ENCODE measurements around the gene CHCHD4.
A peak's percentile ranks its signal among the peaks of the same experiment; 100 is the strongest.
"Not testable (repeated sequence)": the region's sequence is repeated elsewhere in the genome, so short reads cannot be mapped to it uniquely, and the experiment has no call there.

CHCHD4 gene

DNA sequence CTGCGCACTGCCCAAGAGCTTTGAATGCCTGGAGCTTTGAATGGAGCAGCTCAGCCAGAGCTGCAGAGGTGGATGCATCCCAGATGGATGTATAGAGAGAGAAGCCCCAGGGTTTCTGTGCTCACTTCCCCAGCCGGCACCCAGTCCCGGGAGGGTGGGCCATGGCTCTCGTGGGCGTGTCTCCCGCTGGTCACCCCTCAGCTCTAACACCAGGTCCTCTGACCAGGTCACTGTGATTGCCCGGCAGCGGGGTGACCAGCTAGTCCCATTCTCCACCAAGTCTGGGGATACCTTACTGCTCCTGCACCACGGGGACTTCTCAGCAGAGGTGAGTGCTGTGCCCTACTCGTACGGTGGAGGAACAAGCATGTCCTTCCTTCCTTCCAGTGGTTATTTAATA is 10.9 kb upstream of the CHCHD4 start:
- DNase-seq (ENCODE audit: low read depth in 2 of 2): no peak

DNA sequence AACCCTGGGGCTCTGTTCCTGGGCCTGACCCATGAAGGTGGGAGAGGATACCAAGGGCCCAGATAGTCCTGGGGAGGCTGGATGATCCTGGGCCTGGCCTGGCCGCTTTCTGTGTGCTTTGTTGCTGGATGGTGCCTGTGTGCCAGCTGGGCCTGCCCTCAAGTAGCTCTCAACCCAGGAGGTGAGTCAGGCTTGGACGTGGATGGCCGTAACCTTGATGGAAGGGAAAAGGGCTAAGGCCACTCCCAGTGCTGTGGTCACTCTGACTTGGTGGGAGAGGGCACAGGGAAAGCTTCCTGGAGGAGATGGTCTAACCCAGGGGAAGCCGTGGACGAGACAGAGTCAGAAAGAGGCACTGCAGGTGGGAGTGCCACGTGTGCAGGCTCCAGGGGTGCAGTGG is 9.6 kb upstream of the CHCHD4 start:
- DNase-seq (ENCODE audit: low read depth in 2 of 2): no peak

DNA sequence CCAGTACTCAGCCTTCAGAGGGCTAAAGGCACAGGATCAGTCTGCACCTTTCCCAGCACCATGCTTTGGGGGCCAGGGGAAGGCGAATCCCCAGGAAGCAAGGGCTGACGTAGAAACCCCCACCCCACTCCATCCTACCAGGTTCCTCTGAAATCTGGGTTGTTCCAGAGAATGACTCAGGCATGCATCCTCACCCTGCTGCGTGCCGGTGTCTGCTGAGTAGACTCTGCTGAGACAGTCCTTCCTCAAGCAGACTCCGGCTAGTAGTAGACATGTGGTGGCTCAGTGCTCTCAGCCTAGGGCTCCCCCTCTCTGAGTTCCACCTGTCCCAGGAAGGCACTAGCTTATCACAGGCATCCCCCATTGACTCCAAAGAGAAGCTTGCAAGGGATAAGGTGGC is 9.2 kb upstream of the CHCHD4 start:
- no peak for DNase-seq (ENCODE audit: low read depth in 2 of 2)

DNA sequence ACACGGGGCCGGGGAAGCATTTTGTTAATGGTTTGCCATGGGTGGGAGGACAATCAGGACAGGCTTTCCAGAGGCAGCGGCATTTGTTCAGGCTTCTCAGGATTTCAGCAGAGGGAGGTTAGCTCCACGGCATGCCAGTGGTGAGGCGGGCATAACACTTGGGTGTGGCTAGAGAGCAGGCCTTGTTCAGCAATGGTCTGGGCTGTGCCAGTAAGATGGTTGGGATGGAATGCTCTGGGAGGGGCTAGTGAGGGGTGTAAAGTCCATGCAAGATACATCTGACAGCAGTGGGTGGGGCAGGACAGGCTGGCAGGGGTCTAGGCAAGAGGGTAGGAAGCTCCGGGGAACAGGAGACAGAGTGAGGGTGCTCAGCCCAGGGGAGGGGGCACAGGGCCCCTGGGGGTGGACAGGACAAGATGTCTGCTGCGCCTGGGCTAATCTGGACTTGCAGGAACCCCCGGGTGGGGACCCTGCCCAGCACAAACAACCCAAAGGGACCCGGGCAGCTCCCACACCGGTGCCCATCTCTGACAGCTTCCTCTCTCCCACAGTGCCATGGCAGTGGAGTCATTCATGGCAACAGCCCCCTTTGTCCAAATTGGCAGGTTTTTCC is 8.6 kb upstream of the CHCHD4 start:
- DNase-seq (ENCODE audit: low read depth in 2 of 2): no peak

DNA sequence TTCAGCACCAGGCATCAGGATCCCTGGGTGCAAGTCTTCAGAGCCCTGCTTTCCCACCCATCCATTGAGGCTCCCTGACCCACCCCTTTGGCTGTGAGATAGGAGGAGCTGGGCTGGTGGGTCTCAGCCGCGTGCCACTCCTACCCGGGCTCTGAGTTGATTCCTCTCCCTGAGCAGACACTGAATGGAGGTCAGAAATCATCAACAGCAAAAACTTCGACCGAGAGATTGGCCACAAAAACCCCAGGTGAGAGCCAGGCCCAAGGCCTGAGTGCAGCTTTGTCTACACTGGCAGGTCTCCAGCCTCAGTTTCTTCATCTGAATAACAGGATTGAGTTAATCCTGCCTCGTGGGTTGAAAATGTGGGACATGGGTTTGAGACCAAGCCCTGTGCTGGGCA is 8.0 kb upstream of the CHCHD4 start:
- no peak for DNase-seq (ENCODE audit: low read depth in 2 of 2)

DNA sequence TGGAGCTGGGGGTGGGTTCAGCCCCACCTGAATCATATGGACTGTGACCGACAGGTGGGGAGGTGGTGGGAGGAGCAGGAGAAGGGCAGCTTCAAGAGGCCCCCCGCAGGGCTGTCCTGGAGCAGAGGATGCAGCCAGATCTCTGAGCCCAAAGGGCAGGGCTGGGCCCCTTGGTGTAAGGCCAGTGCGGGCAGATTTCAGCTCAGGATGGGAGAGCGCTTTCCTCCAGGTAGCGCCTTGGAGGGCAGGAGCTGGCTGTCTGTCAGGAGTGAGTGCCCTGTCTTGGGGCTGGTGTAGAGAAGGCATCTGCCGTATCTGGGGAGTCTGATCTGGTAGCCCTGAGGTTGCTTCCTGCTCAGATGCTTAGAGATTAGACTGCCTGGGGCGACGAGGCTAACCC is 7.5 kb upstream of the CHCHD4 start:
- no peak for DNase-seq (ENCODE audit: low read depth in 2 of 2)

DNA sequence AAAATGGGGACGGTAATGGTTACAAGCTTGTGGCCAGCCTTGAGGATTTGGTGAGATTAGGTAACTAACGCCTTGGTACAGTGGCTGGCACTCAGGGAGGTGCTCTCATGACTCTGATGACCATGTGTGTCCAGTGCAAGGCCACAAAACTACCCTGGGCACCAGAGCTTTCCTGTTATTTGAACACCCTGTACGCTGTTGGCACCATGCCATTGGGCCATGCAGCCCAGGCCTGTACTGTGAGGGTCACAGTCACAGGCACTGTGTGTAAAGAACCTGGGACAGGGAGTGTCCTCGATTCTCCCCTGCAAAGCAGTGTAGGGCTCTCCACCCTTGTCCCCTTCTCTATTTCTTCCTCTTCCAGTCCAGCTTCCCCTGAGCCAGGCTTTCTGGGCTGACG is 6.5 kb upstream of the CHCHD4 start:
- DNase-seq (ENCODE audit: low read depth in 2 of 2): no peak

DNA sequence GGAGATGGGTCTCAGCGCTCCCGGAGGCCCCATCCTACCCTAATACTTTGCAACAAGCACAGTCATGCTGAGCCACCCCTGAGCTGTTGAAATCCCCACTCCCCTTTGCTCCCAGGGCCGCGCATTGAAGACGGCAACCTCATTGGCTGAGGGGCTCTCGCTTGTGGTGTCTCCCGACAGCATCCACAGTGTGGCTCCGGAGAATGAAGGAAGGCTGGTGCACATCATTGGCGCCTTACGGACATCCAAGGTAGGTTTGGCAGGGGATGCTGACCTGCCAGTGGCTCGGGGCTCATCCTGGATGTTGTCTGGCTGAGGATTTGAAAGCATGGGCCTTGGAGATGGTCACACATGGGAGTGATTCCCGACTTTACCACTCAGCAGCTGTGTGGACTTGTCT is 6.0 kb upstream of the CHCHD4 start:
- no peak for DNase-seq (ENCODE audit: low read depth in 2 of 2)

DNA sequence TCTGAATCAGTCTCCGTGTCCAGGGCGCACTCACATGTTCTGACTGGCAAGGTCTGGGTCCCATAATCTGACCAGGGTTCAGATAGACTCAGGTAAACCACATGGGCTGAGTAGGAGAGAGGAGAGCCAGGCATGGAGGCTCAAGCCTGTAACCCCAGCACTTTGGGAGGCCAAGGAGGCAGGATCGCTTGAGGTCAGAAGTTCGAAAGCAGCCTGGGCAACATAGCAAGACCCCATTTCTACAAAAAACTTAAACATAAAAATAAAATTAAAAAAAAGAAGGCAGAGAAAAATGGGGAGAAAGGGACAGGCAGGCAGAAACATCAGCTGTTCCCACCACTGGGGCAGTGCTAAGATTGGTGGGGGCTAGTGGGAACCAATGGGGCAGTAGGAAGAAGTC is 5.6 kb upstream of the CHCHD4 start:
- no peak for DNase-seq (ENCODE audit: low read depth in 2 of 2)

DNA sequence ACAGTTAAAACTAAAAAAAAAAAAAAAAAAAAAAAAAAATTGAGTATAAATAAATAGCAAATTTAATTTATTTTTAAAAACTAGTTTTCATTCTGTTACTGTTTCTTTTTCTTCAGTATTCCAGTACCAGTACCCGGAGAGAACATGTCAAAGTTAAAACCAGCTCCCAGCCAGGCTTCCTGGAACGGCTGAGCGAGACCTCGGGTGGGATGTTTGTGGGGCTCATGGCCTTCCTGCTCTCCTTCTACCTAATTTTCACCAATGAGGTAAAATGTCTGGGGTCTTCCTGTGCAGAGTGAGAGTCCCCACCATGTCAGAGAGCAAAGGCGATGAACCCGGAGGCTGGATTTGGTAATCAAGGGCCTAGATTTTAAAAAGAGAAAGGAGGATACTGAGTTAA is 4.6 kb upstream of the CHCHD4 start:
- DNase-seq (ENCODE audit: low read depth in 2 of 2): no peak

DNA sequence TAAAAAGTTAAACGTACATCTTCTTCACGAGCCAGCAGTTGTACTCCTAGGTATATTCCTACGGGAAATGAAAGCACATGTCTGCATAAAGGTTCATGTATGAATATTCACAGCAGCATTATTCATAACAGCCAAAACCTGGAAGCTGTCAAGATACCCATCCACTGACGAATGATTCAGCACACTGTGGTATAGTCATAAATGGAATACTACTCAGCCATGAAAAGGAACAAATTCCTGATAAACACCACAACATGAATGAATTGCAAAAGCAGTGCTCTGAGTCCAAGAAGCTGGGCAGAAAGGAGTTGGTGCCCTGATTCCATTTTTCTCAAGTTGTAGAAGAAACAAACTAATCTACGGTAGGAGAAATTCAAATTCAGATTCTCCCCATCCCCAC is 4.1 kb upstream of the CHCHD4 start:
- DNase-seq (ENCODE audit: low read depth in 2 of 2): no peak

DNA sequence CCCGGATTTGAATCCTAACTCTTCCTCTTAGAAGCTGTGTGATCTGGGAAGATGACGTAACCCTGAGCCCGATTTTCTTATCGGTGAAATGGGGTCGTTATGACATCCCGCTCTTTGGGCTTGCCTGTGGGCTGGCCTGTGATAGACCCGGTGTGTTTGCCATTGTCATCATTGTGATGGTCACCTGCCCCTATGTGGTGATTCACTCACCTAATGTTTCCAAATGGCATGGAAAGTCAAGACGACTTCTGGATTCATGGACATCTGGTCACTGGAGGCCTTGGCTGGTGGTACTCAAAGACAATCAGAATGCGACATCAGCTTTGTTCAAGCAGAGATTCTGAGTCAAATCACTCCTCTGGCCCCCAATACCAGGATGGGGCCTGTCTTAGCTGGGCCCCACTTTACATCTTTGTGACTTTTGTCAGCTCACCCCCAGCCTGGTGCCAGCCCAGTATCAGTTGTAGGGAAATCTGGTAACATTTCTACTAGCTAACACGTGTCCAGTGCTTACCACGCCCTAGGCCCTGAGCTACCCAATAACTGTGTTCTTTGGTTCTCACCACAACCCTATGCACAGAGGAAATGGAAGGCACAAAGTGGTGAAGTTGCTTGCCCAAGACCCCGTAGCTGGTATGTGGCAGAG is 3.0 kb upstream of the CHCHD4 start:
- DNase-seq (ENCODE audit: low read depth in 2 of 2): no peak

DNA sequence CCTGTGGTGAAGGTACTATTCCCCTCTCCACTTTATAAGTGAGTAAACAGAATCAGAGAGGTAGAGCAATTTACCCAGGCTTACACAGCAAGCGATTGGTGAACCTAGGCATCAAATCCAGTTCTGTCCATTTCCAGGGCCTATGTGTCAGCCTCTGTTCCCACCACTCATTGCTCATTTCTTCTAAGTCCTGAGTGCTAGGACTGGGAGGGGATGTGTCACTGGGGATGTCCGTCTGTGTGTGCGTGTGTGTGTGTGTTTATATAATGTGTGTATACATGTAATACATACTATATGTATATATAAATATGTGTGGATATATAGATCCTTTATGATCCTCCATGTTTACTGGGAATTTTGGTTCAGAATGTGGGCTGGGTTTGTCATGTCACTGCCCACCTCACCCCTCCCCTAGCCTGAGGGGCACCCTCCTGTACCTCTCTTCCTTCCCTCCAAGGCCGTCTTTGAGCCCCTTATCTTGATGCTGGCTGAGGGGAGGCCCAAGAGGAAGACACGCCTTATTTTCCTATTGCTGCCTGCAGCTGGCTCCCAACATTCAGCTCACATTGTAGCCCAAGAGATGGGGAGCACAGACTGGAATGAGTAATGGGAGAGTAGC is 2.3 kb upstream of the CHCHD4 start:
- no peak for DNase-seq (ENCODE audit: low read depth in 2 of 2)

DNA sequence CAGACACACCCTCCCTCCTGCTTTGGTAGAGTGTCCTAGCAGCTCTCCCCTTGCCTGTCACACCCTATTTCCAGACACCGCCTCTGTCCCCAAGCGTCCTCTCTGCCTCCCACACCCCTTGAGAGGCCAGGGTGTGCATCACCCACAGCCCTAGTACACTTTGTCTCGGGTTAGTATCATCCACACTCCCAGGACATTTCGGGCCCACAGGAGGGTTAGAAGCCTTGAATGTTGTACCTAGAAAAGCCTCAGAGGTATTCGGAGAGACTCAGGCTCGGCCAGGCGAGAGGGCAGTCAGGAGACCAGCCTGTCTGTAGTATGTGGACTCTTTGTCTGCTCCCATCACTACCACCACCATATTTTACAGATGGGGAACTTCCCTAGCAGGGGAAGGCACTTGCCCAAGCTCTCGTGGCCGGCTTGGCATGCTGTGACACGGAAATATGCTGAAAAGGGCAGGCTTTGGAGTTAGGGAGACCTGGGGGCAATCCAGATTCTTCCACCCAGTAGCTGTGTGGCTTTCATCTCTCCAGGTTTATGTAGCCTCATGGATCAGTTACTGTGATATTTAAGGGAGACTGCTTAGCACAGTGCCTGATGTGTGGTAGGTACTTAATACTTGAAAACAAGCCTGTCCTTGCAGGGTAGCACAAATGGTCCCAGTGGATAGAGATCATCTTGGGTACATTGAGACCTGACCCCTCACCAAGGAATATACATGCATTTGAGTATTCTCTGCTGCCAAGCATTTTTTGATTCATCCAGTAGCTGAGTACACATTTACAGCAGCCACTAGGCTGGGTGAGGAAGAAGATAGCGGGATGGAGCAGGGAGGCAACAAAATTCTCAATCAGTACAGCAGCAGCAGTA is 1.6 kb upstream of the CHCHD4 start:
- no peak for DNase-seq (ENCODE audit: low read depth in 2 of 2)

DNA sequence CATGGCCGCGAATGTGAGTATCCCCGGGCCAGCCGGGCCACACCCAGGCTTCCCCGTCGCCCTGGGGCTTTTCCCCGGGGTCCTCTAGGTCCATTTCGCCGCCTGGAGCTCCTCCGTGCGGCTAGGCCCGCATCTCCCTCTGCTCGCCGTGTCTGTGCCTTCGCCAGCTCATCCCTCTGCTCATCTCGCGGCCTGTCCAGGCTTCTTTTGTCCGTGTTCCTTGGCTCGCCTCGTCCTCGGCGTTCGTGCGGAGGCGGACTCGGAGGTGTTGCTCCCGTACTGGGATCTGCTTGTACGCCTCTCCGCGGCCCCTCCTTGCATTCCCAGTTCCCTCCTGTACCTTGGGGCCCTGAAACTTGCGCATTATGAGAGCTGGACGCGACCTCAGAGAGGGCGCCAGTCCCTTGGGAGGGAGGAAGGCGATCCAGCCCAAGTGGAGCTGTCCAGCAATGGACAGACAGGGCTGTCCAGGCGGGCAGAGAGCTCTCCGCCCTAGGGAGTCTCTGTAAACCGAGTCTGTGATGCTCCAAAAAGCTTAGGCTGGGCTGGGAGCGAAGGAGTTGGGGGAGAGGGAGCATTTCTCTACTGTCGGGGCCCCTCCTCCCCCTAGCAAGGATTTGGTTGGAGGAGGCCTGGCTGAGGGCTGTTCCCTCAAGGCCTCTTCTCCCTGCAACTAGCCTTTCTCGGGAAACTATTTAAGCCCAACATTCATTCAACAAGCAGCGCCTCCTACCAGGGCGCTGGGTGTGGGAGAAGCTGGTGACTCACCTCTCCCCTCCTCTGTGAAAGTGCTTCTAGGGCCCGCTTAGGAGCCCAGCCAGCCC is 735 bp upstream of the CHCHD4 start:
- DNase-seq (ENCODE audit: low read depth in 2 of 2): peak; percentile 91

DNA sequence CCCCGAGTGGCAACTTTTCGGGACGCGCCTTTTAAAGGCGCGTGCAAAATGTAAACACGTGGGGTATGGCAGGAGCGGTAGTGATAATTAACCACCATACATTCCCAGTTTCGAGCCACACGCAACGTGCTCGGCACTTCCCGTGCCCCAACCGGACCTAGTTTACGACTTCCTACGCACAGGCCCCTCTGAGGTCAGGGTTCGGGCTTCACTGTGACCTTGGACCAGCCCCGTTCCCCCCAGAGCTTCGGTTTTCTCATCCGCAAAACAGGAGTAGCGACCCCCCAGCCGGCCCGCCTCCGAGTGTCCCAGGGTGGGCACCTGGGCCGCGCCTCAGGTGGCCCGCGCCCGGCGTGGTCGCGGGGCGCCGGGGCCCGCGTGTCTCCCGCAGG is 451 bp downstream of the CHCHD4 start:
- no peak for DNase-seq (ENCODE audit: low read depth in 2 of 2)

DNA sequence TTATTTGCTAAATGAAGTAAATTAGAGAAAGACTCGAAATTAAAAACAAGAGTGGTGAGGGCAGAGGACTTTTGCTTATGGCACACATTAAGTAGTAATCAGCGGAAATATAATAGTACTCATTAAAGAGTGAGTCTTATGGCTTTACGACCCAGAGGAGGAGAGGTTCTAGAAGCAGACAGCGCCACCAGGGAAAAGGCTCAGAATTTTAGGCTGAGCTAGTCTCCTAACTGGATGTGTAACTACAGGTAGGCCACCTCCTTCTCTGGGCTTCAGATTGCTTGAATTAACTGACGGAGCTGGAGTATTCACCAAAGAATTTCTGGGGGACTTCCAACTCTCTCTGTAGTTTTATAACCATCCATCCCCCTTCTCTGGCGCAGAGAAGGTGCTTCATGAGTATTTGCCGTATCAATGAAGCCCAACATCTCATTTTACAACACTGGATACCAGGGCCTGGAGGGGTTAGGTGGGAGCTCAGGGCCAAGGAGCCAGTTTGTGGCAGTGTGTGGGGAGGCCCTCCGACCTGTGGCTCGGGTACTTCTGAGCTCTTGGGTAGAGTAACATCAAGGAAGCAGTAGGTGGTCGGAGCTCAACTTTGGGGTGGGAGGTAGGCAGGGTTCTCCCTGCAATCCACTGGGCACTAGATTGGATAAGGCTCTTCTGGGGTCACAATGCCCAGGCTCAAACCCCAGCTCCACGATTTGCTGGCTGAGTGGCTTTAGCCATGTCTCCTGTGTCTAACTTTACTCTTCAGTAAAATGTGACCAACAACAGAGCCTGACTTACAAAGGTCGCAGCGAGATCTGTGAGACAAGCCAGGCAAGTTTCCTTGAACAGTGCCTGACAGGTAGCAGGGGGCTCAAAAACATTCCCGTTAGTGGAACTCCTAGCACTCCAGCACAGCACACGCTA is 1.1 kb downstream of the CHCHD4 start:
- DNase-seq (ENCODE audit: low read depth in 2 of 2): no peak

DNA sequence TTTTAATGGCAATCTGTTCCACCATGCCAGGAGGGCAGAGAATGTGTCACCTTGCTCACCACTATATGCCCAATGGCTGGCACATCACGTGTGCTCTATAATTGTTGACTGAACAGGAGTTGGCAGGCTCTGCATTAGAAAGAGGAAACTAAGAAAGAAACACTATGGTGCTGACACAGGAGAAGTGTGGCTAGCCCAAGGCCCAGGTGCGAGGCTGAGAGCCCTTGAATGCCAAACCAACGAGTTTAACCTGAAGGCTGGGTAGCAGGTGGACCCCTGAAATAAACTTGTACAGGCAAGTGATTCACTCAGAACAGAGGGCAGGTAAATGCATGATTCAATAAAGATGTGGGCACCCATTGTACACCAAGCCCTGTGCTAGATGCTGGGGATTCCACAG is 2.4 kb downstream of the CHCHD4 start:
- no peak for DNase-seq (ENCODE audit: low read depth in 2 of 2)

DNA sequence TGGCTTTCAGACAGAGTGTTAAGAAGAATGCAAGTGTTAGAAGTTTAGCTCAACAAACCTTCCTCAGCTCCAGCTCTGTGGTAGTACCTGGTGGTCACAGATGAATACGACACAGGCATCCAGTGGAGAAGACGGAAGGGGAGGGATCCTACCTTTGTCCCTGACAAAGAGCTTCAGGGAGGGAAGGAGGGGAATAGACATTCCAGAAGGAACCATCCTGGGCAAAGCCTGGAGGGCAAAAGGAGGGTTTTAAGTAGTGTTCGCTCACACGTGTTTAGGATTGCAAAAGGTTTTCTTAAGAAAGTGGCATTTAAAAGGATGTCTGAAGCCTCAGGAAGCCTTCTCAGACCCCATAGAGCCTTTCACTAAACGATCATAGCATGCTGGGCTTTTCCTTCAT is 2.8 kb downstream of the CHCHD4 start:
- DNase-seq (ENCODE audit: low read depth in 2 of 2): no peak

DNA sequence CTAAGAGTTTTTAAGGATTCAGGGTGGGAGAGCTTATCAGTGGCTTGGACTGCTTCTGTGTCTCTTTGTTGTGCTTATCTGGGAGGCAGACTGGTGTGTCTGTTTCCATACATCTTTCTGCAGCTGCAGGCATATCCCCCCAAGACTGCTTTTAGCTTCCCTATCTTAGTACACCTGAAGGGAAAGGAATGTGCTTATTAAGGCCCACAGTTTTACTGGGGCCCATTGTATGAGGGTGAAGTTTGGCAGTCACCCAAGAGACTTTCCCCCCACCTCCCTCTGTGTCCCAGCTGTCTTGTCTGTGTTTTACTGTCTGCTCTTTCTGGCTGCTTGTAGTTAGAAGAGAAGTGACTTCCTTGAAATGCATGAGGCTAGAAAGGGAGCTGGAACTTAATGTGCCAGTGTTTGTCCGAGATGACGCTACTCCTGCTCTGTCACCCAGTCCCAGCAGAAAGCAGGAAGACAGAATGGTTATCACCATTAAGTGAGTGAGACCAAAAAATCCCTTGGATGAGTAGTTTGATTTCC is 3.7 kb downstream of the CHCHD4 start:
- DNase-seq (ENCODE audit: low read depth in 2 of 2): not testable (repeated sequence)

All from fibroblast of skin of left quadriceps (primary cell).